ENCODE measurements around the gene SLC41A3. TPM values are rescaled to one million over a fixed set of nuclear protein-coding genes. Genes with fewer than 3 reads are reported as not detected.

SLC41A3 gene
- total RNA-seq, 1 experiment from 2014 or later = 41.3 TPM

- no peaks in the 10 kb centered on the region for H3K9me3 ChIP-seq
- CTCF ChIA-PET = no interaction called here
- POLR2A ChIA-PET = no interaction called here
- no peak overlapping the region for H3K27ac Mint-ChIP-seq (ENCODE audit: unreplicated experiment)
- H3K36me3 Mint-ChIP-seq (ENCODE audit: insufficient read depth, unreplicated experiment) = no peaks in the 10 kb centered on the region
- peaks cover 12% of the 10 kb centered on the region for H3K4me1 ChIP-seq
- H3K4me3 Mint-ChIP-seq (ENCODE audit: unreplicated experiment) = no peak overlapping the region
- DNase-seq = no peak
- H3K9me3 Mint-ChIP-seq (ENCODE audit: unreplicated experiment) = no peaks in the 10 kb centered on the region
- intact Hi-C loops (cut with micrococcal nuclease; ENCODE audit: unreplicated experiment) = no loop called here
- H3K36me3 ChIP-seq (ENCODE audit: control insufficient read depth, insufficient read depth, low read length) = no peaks in the 10 kb centered on the region; the same call in none of the 2 replicates
- H3K4me1 Mint-ChIP-seq (ENCODE audit: low read depth, unreplicated experiment) = peaks cover 16% of the 10 kb centered on the region
- no peak overlapping the region for H3K4me3 ChIP-seq (ENCODE audit: low read depth, low read length)
- no peak for TF ChIP-seq CTCF (IDR thresholded peaks at IDR 0.05; ENCODE audit: insufficient read depth in 1 of 2, low read depth in 1 of 2, low read length in 1 of 2, severe bottlenecking in 1 of 2, unreplicated experiment in 1 of 2)
- BruUV-seq (replicated peaks) = no TSS peak
- no peaks in the 10 kb centered on the region for H3K27me3 ChIP-seq (replicated peaks; ENCODE audit: control insufficient read depth, insufficient read depth, low read length)
- H3K27me3 Mint-ChIP-seq (ENCODE audit: insufficient read depth, unreplicated experiment) = no peaks in the 10 kb centered on the region
These were observed 31.5 kb downstream of the SLC41A3 start for GRCh38 chr3:126052196-126053058.

- POLR2A ChIA-PET = no interaction called here
- no peak for DNase-seq
- H3K27me3 Mint-ChIP-seq (ENCODE audit: insufficient read depth, unreplicated experiment) = no peaks in the 10 kb centered on the region
- H3K9me3 Mint-ChIP-seq (ENCODE audit: unreplicated experiment) = no peaks in the 10 kb centered on the region
- H3K27me3 ChIP-seq (replicated peaks; ENCODE audit: control insufficient read depth, insufficient read depth, low read length) = no peaks in the 10 kb centered on the region
- H3K4me3 ChIP-seq (ENCODE audit: low read depth, low read length) = no peak overlapping the region
- CTCF ChIA-PET = no interaction called here
- H3K4me1 Mint-ChIP-seq (ENCODE audit: low read depth, unreplicated experiment) = peaks cover 11% of the 10 kb centered on the region
- H3K36me3 ChIP-seq (ENCODE audit: control insufficient read depth, insufficient read depth, low read length) = no peaks in the 10 kb centered on the region; the same call in 1 of the 2 replicates
- peaks cover 5% of the 10 kb centered on the region for H3K4me1 ChIP-seq
- H3K36me3 Mint-ChIP-seq (ENCODE audit: insufficient read depth, unreplicated experiment) = no peaks in the 10 kb centered on the region
- no peak overlapping the region for H3K27ac Mint-ChIP-seq (ENCODE audit: unreplicated experiment)
- no TSS peak for BruUV-seq (replicated peaks)
- H3K9me3 ChIP-seq = no peaks in the 10 kb centered on the region
- H3K4me3 Mint-ChIP-seq (ENCODE audit: unreplicated experiment) = no peak overlapping the region
- TF ChIP-seq CTCF (IDR thresholded peaks at IDR 0.05; ENCODE audit: insufficient read depth in 1 of 2, low read depth in 1 of 2, low read length in 1 of 2, severe bottlenecking in 1 of 2, unreplicated experiment in 1 of 2) = no peak
- intact Hi-C loops (cut with micrococcal nuclease; ENCODE audit: unreplicated experiment) = no loop called here
These were observed 32.2 kb downstream of the SLC41A3 start for GRCh38 chr3:126051741-126052140.

GRCh38 chr3:126051234-126051633, 32.7 kb downstream of the SLC41A3 start:
- intact Hi-C loops (cut with micrococcal nuclease; ENCODE audit: unreplicated experiment) = no loop called here
- DNase-seq = no peak
- H3K27ac Mint-ChIP-seq (ENCODE audit: unreplicated experiment) = no peak overlapping the region
- H3K4me1 Mint-ChIP-seq (ENCODE audit: low read depth, unreplicated experiment) = peaks cover 11% of the 10 kb centered on the region
- no peaks in the 10 kb centered on the region; the same call in 1 of the 2 replicates for H3K36me3 ChIP-seq (ENCODE audit: control insufficient read depth, insufficient read depth, low read length)
- ChIA-PET CTCF (no interaction called here), POLR2A (no interaction called here)
- peaks cover 4% of the 10 kb centered on the region for H3K9me3 Mint-ChIP-seq (ENCODE audit: unreplicated experiment)
- no peaks in the 10 kb centered on the region for H3K9me3 ChIP-seq
- TF ChIP-seq CTCF (IDR thresholded peaks at IDR 0.05; ENCODE audit: insufficient read depth in 1 of 2, low read depth in 1 of 2, low read length in 1 of 2, severe bottlenecking in 1 of 2, unreplicated experiment in 1 of 2) = no peak
- no peaks in the 10 kb centered on the region; the same call in 1 of the 2 replicates for H3K4me1 ChIP-seq
- no peaks in the 10 kb centered on the region for H3K36me3 Mint-ChIP-seq (ENCODE audit: insufficient read depth, unreplicated experiment)
- no peak overlapping the region for H3K4me3 ChIP-seq (ENCODE audit: low read depth, low read length)
- H3K4me3 Mint-ChIP-seq (ENCODE audit: unreplicated experiment) = no peak overlapping the region
- no peaks in the 10 kb centered on the region for H3K27me3 Mint-ChIP-seq (ENCODE audit: insufficient read depth, unreplicated experiment)
- no TSS peak for BruUV-seq (replicated peaks)
- no peaks in the 10 kb centered on the region for H3K27me3 ChIP-seq (replicated peaks; ENCODE audit: control insufficient read depth, insufficient read depth, low read length)
